SK-N-SH (cell line): ENCODE data around the gene VRK2. TPM values are rescaled to one million over a fixed set of nuclear protein-coding genes. Genes with fewer than 3 reads are reported as not detected.

Source experiments
- CTCF ChIA-PET: fragments of 300-600, 350-600 bp; formaldehyde crosslinking; extraction: SDS; loops from one replicate; lab custom pipeline; 2021; lab: Yijun Ruan, JAX
- POLR2A ChIA-PET: fragments of 350-600 bp; sonication (Branson Sonifier 250); formaldehyde crosslinking; extraction: SDS; loops from one replicate; lab custom pipeline; 2020; ENCODE audit warnings: antibody characterized with exemption, inconsistent platforms; lab: Yijun Ruan, JAX
- DNase-seq: peaks from one replicate; pipeline ENCODE4 v3.0.0; 2012
- H2AFZ ChIP-seq: fragments of 200-600 bp; sonication (generic); 2 replicates; pipeline ENCODE4 v1.8.1; 2016; ENCODE audit warnings: antibody characterized with exemption, mild to moderate bottlenecking, low read depth
- H3F3A ChIP-seq: fragments of 200-600 bp; sonication (generic); replicated peaks from 2 replicates; pipeline ENCODE3; 2016; ENCODE audit warnings: antibody characterized with exemption, mild to moderate bottlenecking; ENCODE audit not compliant: insufficient read depth
- H3K27ac ChIP-seq, 2 experiments: fragments of 200-500 bp in 1 of 2; fragments of 200-600 bp in 1 of 2; sonication (Bioruptor generic) in 1 of 2; sonication (generic), shearing (Covaris generic) in 1 of 2; 2 replicates each; pipeline versions ENCODE4 v1.5.1 to v1.6.1; 2014 to 2016; ENCODE audit warnings: low read depth in 2 of 2, inconsistent platforms in 1 of 2, low read length in 1 of 2, mild to moderate bottlenecking in 1 of 2, mixed read lengths in 1 of 2
- H3K27me3 ChIP-seq: fragments of 200-600 bp; sonication (generic), shearing (Covaris generic); 2 replicates; pipeline ENCODE4 v1.6.1; 2016; ENCODE audit warnings: mixed run types; ENCODE audit not compliant: insufficient read depth
- H3K36me3 ChIP-seq, 2 experiments: fragments of 200-500 bp in 1 of 2; fragments of 200-600 bp in 1 of 2; sonication (Bioruptor generic) in 1 of 2; sonication (generic) in 1 of 2; replicated peaks in 1 of 2; 2 replicates each; pipeline versions ENCODE3 to v1.5.1; 2014 to 2016; ENCODE audit warnings: low read length in 1 of 2, mild to moderate bottlenecking in 1 of 2; ENCODE audit not compliant: insufficient read depth in 2 of 2, control insufficient read depth in 1 of 2
- H3K4me1 ChIP-seq, 2 experiments: fragments of 200-500 bp in 1 of 2; fragments of 200-600 bp in 1 of 2; sonication (Bioruptor generic) in 1 of 2; sonication (generic), shearing (Covaris generic) in 1 of 2; 2 replicates each; pipeline versions ENCODE4 v1.5.1 to v1.6.1; 2014 to 2016; ENCODE audit warnings: low read depth in 1 of 2, low read length in 1 of 2, mixed run types in 1 of 2; ENCODE audit not compliant: insufficient read depth in 2 of 2, control insufficient read depth in 1 of 2
- H3K4me2 ChIP-seq: fragments of 200-600 bp; sonication (generic), shearing (Covaris generic); 2 replicates; pipeline ENCODE4 v1.6.1; 2017; ENCODE audit warnings: mixed run types
- H3K4me3 ChIP-seq, 2 experiments: fragments of 200-500 bp in 1 of 2; fragments of 200-600 bp in 1 of 2; sonication (Bioruptor generic) in 1 of 2; sonication (generic), shearing (Covaris generic) in 1 of 2; 2 replicates each; pipeline versions ENCODE4 v1.5.1 to v1.8.1; 2014 to 2016; ENCODE audit warnings: low read depth in 2 of 2, inconsistent platforms in 1 of 2, low read length in 1 of 2, mild to moderate bottlenecking in 1 of 2, mixed read lengths in 1 of 2, moderate library complexity in 1 of 2
- H3K79me2 ChIP-seq: fragments of 200-600 bp; sonication (generic); 2 replicates; pipeline ENCODE4 v1.8.1; 2017; ENCODE audit warnings: mild to moderate bottlenecking; ENCODE audit not compliant: insufficient read depth
- H3K9ac ChIP-seq: fragments of 200-600 bp; sonication (generic); 2 replicates; pipeline ENCODE4 v1.6.1; 2017; ENCODE audit warnings: mixed run types
- H3K9me2 ChIP-seq: fragments of 200-600 bp; sonication (generic); 2 replicates; pipeline ENCODE4 v1.6.1; 2017; ENCODE audit warnings: mixed run types
- H3K9me3 ChIP-seq: fragments of 200-600 bp; sonication (generic); 2 replicates; pipeline ENCODE4 v1.6.1; 2017; ENCODE audit warnings: mixed run types, mild to moderate bottlenecking, moderate library complexity
- H4K20me1 ChIP-seq: fragments of 200-600 bp; sonication (generic); 2 replicates; pipeline ENCODE4 v1.6.1; 2017; ENCODE audit warnings: mild to moderate bottlenecking, mixed run types; ENCODE audit not compliant: insufficient read depth
- CTCF ChIP-seq: fragments of 200-600 bp; sonication (generic); IDR thresholded peaks from 2 replicates; pipeline ENCODE4 v1.6.1; 2017; ENCODE audit warnings: antibody characterized with exemption, mild to moderate bottlenecking, moderate library complexity
- ELF1 ChIP-seq: IDR thresholded peaks from 2 replicates; pipeline ENCODE4 v1.4.0; 2012
- FOSL2 ChIP-seq: IDR thresholded peaks from 2 replicates; pipeline ENCODE4 v1.4.0; 2012; ENCODE audit warnings: low read depth, mild to moderate bottlenecking, moderate library complexity, borderline replicate concordance
- IRF3 ChIP-seq: fragments of 150-350 bp; IDR thresholded peaks from 2 replicates; pipeline ENCODE4 v1.6.1; 2016; ENCODE audit warnings: mild to moderate bottlenecking, low read depth, low read length
- MAX ChIP-seq: IDR thresholded peaks from 2 replicates; pipeline ENCODE4 v1.4.0; 2012; ENCODE audit warnings: low read depth
- MEF2A ChIP-seq: IDR thresholded peaks from 2 replicates; pipeline ENCODE4 v1.4.0; 2012; ENCODE audit warnings: low read depth, borderline replicate concordance
- MXI1 ChIP-seq: IDR thresholded peaks from 2 replicates; pipeline ENCODE4 v1.6.1; 2012; ENCODE audit warnings: mild to moderate bottlenecking, low read depth, low read length, improper control_type of control experiment
- NRF1 ChIP-seq: IDR thresholded peaks from 2 replicates; pipeline ENCODE4 v1.6.1; 2012; ENCODE audit warnings: low read depth, mild to moderate bottlenecking, low read length
- RAD21 ChIP-seq: IDR thresholded peaks from 2 replicates; pipeline ENCODE4 v1.6.1; 2012; ENCODE audit warnings: mild to moderate bottlenecking, low read length
- RCOR1 ChIP-seq: fragments of 150-350 bp; IDR thresholded peaks from 2 replicates; pipeline ENCODE4 v1.6.1; 2017; ENCODE audit warnings: antibody characterized with exemption, low read length
- REST ChIP-seq: IDR thresholded peaks from 2 replicates; pipeline ENCODE4 v1.6.1; 2012; ENCODE audit warnings: mild to moderate bottlenecking, low read depth, low read length, moderate library complexity
- RFX5 ChIP-seq: IDR thresholded peaks from 2 replicates; pipeline ENCODE4 v1.6.1; 2012; ENCODE audit warnings: mild to moderate bottlenecking, improper control_type of control experiment, low read length
- RXRA ChIP-seq: IDR thresholded peaks from 2 replicates; pipeline ENCODE4 v1.4.0; 2012; ENCODE audit warnings: low read depth, mild to moderate bottlenecking, borderline replicate concordance
- SIN3A ChIP-seq: IDR thresholded peaks from 2 replicates; pipeline ENCODE4 v1.6.1; 2012; ENCODE audit warnings: low read depth, mild to moderate bottlenecking, low read length, moderate library complexity, borderline replicate concordance
- TCF12 ChIP-seq: IDR thresholded peaks from 2 replicates; pipeline ENCODE4 v1.4.0; 2012
- TEAD4 ChIP-seq: IDR thresholded peaks from 2 replicates; pipeline ENCODE4 v1.4.0; 2012; ENCODE audit warnings: mild to moderate bottlenecking, borderline replicate concordance; ENCODE audit not compliant: insufficient read depth
- USF1 ChIP-seq: IDR thresholded peaks from 2 replicates; pipeline ENCODE4 v1.4.0; 2012; ENCODE audit warnings: low read depth, borderline replicate concordance
- YY1 ChIP-seq: IDR thresholded peaks from 2 replicates; pipeline ENCODE4 v1.4.0; 2012; ENCODE audit warnings: low read depth, mild to moderate bottlenecking
- ZBTB33 ChIP-seq: IDR thresholded peaks from 2 replicates; pipeline ENCODE4 v1.4.0; 2012; ENCODE audit warnings: low read depth, borderline replicate concordance
- WGBS: methylation state at CpG from one replicate; pipeline ENCODE4 v1.1.6; 2017; ENCODE audit warnings: low lambda C conversion rate; 5-methylcytosine and 5-hydroxymethylcytosine counted together
- polyA plus RNA-seq, 3 experiments: library from polyadenylated mRNA; depleted of rRNA; stranded (reverse); fragments of >200 nt; gene quantifications; 2 replicates each; pipeline ENCODE4 v1.2.3, GENCODE V29; 2012

VRK2 gene
- polyA plus RNA-seq, 1 of the 3 experiments (the other 2 are of a cell fraction): not detected

- no peak for DNase-seq
- CTCF ChIA-PET: no interaction called here
- Histone ChIP-seq H3K4me3 (no peak overlapping the region), H3K27ac (no peak overlapping the region), H3K4me1 (0 out of 4 replicates have a peak, but pooled peaks cover 0 to 5% of the 10 kb centered on the region in 2 experiments), H3K9me2 (no peaks in the 10 kb centered on the region; the same call in 1 of the 2 replicates), H3K4me2 (no peak overlapping the region), H3K79me2 (no peaks in the 10 kb centered on the region), H3K27me3 (no peaks in the 10 kb centered on the region), H3K9ac (no peak overlapping the region)
- POLR2A ChIA-PET: no interaction called here
- TF ChIP-seq ELF1 (no peak), ZBTB33 (no peak), FOSL2 (no peak), YY1 (no peak), CTCF (no peak), USF1 (no peak), SIN3A (no peak), MXI1 (no peak), RXRA (no peak), MEF2A (no peak), IRF3 (no peak), RAD21 (no peak), TEAD4 (no peak), RCOR1 (no peak), REST (no peak), MAX (no peak), NRF1 (no peak), RFX5 (no peak), TCF12 (no peak)
- TF ChIP-seq, all 33 proteins: peak for 0
- Histone ChIP-seq H3K9me3 (no peaks in the 10 kb centered on the region), H4K20me1 (no peaks in the 10 kb centered on the region), H3F3A (peaks cover 13% of the 10 kb centered on the region), H3K36me3 (peaks cover 17 to 19% of the 10 kb centered on the region in 2 experiments), H2AFZ (no peak overlapping the region)
- WGBS: 89% methylated on average over 2 of the region's 2 CpGs
Observed at GRCh38 chr2:58197894-58198293, 151.3 kb downstream of the VRK2 start.
